ENCODE data around the gene CEP250.

CEP250 gene

DNA sequence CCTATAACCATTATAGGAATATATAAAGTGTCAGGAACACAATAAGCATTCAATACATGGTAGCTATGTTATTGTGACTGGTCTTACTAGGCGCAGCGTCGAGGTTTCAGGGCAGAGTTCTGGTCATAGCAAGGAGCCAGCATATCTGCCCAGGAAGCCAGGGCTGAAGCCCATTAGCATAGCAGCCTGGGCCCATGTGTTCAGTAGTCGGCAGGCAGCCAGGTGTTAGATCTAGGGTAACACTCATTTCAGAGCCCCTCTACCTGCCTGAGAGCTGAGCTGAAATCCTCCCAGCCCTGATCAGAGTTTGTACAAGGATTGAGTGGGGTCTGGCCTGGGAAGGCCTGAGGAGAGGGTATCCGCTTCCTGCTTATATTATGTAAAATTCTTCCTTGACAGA lies 41.9 kb downstream of the CEP250 start:
- no peak overlapping the region for H3K27ac Mint-ChIP-seq
- ATAC-seq = no peak
- H3K27me3 Mint-ChIP-seq = no peaks in the 10 kb centered on the region
- H3K36me3 Mint-ChIP-seq (ENCODE audit: low read depth) = peaks cover 50% of the 10 kb centered on the region
- H3K4me3 Mint-ChIP-seq = no peak overlapping the region
- no peaks in the 10 kb centered on the region for H3K9me3 Mint-ChIP-seq
- DNase-seq = no peak
- H3K4me1 Mint-ChIP-seq = peaks cover 18% of the 10 kb centered on the region

DNA sequence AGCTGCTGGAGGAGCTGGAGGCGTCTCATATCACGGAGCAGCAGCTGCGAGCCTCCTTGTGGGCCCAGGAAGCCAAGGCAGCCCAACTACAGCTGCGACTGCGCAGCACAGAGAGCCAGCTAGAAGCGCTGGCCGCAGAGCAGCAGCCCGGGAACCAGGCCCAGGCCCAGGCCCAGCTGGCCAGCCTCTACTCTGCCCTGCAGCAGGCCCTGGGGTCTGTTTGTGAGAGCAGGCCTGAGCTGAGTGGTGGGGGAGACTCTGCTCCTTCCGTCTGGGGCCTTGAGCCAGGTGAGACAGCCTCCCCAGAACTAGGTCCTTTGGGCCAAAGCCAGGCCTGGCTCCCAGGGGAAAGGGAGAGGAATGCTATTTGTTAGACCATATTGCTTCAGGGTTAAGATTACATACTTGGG lies 42.4 kb downstream of the CEP250 start:
- no peak overlapping the region for H3K4me3 Mint-ChIP-seq
- H3K27me3 Mint-ChIP-seq = no peaks in the 10 kb centered on the region
- ATAC-seq (no peak), DNase-seq (no peak)
- no peak overlapping the region for H3K27ac Mint-ChIP-seq
- peaks cover 17% of the 10 kb centered on the region for H3K4me1 Mint-ChIP-seq
- H3K36me3 Mint-ChIP-seq (ENCODE audit: low read depth) = peaks cover 54% of the 10 kb centered on the region
- no peaks in the 10 kb centered on the region for H3K9me3 Mint-ChIP-seq

DNA sequence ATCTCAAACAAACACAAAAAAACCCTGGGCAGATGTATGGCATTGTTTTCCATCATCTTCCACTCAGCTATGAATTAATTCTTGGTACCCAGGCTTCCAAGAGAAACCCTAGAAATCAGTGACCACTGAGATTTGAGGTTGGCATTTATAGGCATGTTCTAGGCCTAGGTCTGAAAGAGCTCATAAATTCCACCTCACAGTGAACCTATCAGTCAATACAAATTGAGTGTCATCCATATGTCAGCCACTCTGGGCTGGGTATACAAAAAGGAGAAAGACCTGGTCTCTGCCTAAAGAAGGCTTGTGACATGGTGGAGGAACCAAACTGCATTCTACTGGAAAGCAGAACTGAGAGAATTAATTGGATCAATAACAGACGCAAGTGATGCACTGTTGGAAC lies 43.9 kb downstream of the CEP250 start:
- no peak for DNase-seq
- H3K36me3 Mint-ChIP-seq (ENCODE audit: low read depth) = peaks cover 53% of the 10 kb centered on the region
- H3K27ac Mint-ChIP-seq = peak overlapping the region; percentile 8
- H3K9me3 Mint-ChIP-seq = no peaks in the 10 kb centered on the region
- peak; percentile 72 for ATAC-seq
- H3K27me3 Mint-ChIP-seq = no peaks in the 10 kb centered on the region
- peaks cover 14% of the 10 kb centered on the region for H3K4me1 Mint-ChIP-seq
- no peak overlapping the region for H3K4me3 Mint-ChIP-seq

DNA sequence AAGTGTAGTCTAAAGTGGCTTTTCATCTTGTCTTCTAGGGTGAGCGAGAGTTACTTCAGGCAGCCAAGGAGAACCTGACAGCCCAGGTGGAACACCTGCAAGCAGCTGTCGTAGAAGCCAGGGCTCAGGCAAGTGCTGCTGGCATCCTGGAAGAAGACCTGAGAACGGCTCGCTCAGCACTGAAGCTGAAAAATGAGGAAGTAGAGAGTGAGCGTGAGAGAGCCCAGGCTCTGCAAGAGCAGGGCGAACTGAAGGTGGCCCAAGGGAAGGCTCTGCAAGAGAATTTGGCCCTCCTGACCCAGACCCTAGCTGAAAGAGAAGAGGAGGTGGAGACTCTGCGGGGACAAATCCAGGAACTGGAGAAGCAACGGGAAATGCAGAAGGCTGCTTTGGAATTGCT lies 47.0 kb downstream of the CEP250 start:
- no peak for ATAC-seq
- H3K27me3 Mint-ChIP-seq = no peaks in the 10 kb centered on the region
- H3K4me3 Mint-ChIP-seq = no peak overlapping the region
- H3K36me3 Mint-ChIP-seq (ENCODE audit: low read depth) = peaks cover 53% of the 10 kb centered on the region
- H3K4me1 Mint-ChIP-seq = peaks cover 41% of the 10 kb centered on the region
- no peaks in the 10 kb centered on the region for H3K9me3 Mint-ChIP-seq
- no peak overlapping the region for H3K27ac Mint-ChIP-seq
- no peak for DNase-seq

- ATAC-seq (no peak), DNase-seq (no peak)
- Mint-ChIP-seq H3K27ac (no peak overlapping the region), H3K4me3 (no peak overlapping the region), H3K27me3 (no peaks in the 10 kb centered on the region), H3K9me3 (no peaks in the 10 kb centered on the region), H3K4me1 (peaks cover 42% of the 10 kb centered on the region), H3K36me3 (ENCODE audit: low read depth) (peaks cover 51% of the 10 kb centered on the region)
These were observed 47.9 kb downstream of the CEP250 start for GRCh38 chr20:35503281-35503680.

DNA sequence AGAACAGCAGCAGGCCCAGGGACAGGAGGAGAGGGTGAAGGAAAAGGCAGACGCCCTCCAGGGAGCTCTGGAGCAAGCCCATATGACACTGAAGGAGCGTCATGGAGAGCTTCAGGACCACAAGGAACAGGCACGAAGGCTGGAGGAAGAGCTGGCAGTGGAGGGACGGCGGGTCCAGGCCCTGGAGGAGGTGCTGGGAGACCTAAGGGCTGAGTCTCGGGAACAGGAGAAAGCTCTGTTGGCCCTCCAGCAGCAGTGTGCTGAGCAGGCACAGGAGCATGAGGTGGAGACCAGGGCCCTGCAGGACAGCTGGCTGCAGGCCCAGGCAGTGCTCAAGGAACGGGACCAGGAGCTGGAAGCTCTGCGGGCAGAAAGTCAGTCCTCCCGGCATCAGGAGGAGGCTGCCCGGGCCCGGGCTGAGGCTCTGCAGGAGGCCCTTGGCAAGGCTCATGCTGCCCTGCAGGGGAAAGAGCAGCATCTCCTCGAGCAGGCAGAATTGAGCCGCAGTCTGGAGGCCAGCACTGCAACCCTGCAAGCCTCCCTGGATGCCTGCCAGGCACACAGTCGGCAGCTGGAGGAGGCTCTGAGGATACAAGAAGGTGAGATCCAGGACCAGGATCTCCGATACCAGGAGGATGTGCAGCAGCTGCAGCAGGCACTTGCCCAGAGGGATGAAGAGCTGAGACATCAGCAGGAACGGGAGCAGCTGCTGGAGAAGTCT lies 48.6 kb downstream of the CEP250 start:
- H3K27ac Mint-ChIP-seq = no peak overlapping the region
- H3K27me3 Mint-ChIP-seq = no peaks in the 10 kb centered on the region
- H3K4me3 Mint-ChIP-seq = no peak overlapping the region
- no peaks in the 10 kb centered on the region for H3K9me3 Mint-ChIP-seq
- no peak for DNase-seq
- ATAC-seq = no peak
- H3K36me3 Mint-ChIP-seq (ENCODE audit: low read depth) = peaks cover 47% of the 10 kb centered on the region
- H3K4me1 Mint-ChIP-seq = peaks cover 42% of the 10 kb centered on the region

DNA sequence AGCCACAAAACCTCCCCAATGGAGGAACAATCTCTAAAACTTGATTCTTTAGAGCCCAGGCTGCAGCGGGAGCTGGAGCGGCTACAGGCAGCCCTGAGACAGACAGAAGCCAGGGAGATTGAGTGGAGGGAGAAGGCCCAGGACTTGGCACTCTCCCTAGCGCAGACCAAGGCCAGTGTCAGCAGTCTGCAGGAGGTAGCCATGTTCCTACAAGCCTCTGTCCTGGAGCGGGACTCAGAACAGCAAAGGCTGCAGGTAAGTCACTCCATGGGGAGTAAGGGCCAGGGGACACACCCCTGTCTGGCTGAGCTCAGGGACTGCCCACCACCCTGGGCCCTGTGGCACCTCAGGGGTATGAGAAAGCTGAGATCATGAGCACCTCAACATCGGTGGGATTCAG lies 49.4 kb downstream of the CEP250 start:
- Mint-ChIP-seq H3K9me3 (no peaks in the 10 kb centered on the region), H3K36me3 (ENCODE audit: low read depth) (peaks cover 48% of the 10 kb centered on the region), H3K4me1 (peaks cover 39% of the 10 kb centered on the region), H3K27me3 (no peaks in the 10 kb centered on the region), H3K27ac (no peak overlapping the region), H3K4me3 (no peak overlapping the region)
- ATAC-seq (no peak), DNase-seq (no peak)

DNA sequence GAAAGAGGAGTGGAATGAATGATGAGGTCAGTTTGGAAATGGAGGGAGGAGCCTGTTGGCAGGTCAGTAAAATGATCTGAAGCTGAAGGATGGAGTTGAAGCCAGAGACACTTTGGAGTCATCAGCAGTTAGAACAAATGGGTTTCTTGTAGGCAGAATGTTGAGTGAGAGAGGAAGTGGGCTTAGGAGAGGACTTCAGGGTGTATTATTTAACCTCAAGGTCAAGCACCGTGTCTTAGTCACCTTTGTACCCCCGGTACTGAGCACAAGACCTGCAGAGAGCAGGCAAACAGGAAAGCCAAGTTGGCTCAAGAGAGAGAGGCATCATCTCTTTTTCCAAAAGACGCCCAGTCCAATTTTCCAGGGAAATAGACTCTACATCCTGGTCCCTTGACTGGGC lies 50.8 kb downstream of the CEP250 start:
- H3K36me3 Mint-ChIP-seq (ENCODE audit: low read depth) = peaks cover 45% of the 10 kb centered on the region
- H3K27me3 Mint-ChIP-seq = no peaks in the 10 kb centered on the region
- peak overlapping the region; percentile 69 for H3K27ac Mint-ChIP-seq
- no peaks in the 10 kb centered on the region for H3K9me3 Mint-ChIP-seq
- H3K4me3 Mint-ChIP-seq = no peak overlapping the region
- no peak for DNase-seq
- no peak for ATAC-seq
- peaks cover 39% of the 10 kb centered on the region for H3K4me1 Mint-ChIP-seq

DNA sequence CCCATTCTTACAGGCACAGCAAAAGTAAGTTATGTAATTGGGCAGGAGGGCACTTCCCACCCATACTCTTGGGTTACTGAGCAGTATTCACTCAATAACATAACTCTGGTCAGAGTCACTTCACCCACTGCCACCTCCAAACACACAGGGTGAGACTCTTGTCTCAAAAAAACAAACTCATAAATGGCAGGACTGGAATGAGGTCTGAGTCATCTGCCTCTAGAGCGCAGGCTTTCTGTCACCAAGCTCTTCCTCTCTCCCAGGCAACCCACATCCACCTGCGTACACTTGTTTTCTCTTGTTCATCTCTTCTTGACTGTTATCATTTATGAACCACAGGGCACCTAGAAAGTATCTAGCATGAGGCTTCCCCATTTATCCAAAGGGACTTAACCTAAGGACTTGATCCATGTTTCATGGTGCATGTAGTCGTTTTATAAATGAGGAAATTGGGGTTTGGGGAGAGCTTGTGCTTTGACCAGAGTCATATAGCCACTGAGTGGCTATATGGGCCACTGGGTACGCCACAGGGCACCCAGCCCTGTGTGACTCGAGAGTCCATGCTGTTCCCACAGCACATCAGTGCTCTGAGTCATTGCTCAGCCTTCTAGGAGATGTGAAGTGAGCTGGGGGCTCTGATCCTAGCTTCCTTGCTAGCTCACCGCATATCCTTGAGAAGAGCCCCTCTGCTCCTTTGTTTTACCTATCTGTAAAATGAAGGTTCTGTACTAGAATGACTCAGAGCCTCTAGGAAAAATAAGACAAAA lies 51.7 kb downstream of the CEP250 start:
- Mint-ChIP-seq H3K9me3 (no peaks in the 10 kb centered on the region), H3K4me3 (no peak overlapping the region), H3K27me3 (no peaks in the 10 kb centered on the region), H3K4me1 (peaks cover 37% of the 10 kb centered on the region), H3K27ac (peak overlapping the region; percentile 72), H3K36me3 (ENCODE audit: low read depth) (peaks cover 49% of the 10 kb centered on the region)
- ATAC-seq = peak; percentile 60
- no peak for DNase-seq

DNA sequence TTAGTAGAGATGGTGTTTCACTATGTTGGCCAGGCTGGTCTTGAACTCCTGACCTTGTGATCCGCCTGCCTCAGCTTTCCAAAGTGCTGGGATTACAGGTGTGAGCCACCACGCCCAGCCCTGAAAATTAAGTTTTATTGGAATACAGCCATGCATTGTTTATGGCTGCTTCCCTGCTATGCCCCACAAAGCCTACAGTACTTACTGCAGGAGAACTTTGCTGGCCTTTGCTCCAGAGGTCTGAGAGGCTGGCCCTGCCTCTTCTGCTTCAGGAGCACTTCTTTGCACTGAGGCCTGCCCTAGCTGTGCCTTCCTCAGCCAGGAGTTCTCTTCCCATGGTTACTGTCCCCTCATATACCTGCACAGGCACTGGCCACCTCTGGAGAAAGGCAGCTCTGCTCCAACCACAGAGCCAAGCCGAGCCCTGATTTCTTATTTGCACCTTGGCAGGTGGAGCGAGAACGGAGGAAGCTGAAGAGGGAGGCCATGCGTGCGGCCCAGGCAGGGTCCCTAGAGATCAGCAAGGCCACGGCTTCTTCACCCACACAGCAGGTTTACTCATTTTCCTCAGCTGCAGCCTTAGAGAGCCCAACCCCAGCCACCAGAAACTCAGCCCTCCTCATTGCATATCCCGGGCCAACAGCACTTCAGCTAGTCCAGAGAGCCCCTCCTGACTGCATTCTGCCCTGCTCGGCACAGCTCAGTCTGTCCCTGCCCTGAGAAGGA lies 53.3 kb downstream of the CEP250 start:
- H3K27me3 Mint-ChIP-seq = no peaks in the 10 kb centered on the region
- peaks cover 39% of the 10 kb centered on the region for H3K36me3 Mint-ChIP-seq (ENCODE audit: low read depth)

DNA sequence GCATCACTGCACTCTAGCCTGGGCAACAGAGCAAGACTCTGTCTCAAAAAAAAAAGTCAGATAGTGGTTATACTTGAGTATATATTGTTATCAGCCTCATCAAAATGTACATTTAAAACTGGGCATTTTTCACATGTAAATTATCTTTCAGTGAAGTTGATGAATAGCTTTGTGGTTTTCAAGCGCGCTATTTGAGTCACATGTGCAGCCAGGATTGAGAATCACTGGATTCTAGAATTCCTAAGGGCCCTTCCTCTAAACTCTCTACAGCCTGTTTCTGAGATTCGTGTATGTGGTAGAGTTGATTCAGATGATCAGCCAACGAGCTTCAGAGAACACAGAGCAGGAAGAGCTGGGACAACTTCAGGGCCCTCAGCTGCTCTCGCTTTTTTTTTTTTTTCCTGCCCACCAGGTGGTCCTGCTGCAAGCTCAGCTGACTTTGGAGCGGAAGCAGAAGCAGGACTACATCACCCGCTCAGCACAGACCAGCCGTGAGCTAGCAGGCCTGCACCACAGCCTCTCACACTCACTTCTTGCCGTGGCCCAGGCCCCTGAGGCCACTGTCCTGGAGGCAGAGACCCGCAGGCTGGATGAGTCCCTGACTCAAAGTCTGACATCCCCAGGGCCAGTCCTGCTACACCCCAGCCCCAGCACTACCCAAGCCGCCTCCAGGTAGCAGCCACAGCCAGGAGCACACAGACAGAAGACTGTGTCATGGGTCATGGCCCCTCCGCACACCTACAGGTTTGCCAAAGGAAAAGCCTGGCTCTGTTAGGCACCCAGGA lies 55.7 kb downstream of the CEP250 start:
- DNase-seq (no peak), ATAC-seq (no peak)
- peaks cover 13% of the 10 kb centered on the region for H3K4me1 Mint-ChIP-seq
- H3K4me3 Mint-ChIP-seq = no peak overlapping the region
- H3K9me3 Mint-ChIP-seq = no peaks in the 10 kb centered on the region
- H3K36me3 Mint-ChIP-seq (ENCODE audit: low read depth) = peaks cover 23% of the 10 kb centered on the region
- H3K27ac Mint-ChIP-seq = no peak overlapping the region
- H3K27me3 Mint-ChIP-seq = no peaks in the 10 kb centered on the region

More for the DNA sequence above, 53.3 kb downstream of the CEP250 start:
- no peak overlapping the region for H3K27ac Mint-ChIP-seq
- no peak overlapping the region for H3K4me3 Mint-ChIP-seq
- ATAC-seq (no peak), DNase-seq (no peak)
- H3K9me3 Mint-ChIP-seq = no peaks in the 10 kb centered on the region
- H3K4me1 Mint-ChIP-seq = peaks cover 28% of the 10 kb centered on the region

DNA sequence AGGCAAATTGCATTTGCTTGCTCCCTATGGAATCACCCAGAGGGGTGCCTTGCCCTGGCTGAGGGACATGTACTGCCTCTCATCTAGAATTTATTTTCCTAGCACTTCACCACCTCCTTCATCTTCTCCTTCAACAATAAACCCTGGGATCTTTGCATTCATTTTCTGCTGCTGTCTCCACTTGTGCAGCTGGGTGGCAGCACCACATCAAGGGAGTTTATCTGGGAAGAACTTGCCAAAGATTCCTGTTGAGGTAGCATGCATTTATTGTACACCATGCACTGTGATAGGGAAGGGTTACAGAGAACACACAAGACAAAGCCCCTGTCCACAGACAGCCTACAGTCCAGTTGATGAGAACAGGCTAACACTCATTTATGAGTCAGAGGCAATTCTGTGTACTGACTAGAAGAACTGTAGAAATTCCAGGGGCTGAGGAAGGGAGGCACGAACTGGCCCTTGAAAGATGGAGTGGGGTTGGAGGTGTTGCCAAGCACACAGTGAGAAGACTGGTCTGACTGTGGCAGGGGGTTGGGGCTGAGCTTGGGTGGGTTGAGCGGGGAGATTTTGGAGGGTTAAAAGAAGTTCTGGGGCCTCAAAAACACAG lies 56.5 kb downstream of the CEP250 start:
- peaks cover 5% of the 10 kb centered on the region for H3K4me1 Mint-ChIP-seq
- ATAC-seq = no peak
- DNase-seq = no peak
- no peak overlapping the region for H3K4me3 Mint-ChIP-seq
- H3K27ac Mint-ChIP-seq = no peak overlapping the region
- H3K36me3 Mint-ChIP-seq (ENCODE audit: low read depth) = peaks cover 18% of the 10 kb centered on the region
- H3K27me3 Mint-ChIP-seq = no peaks in the 10 kb centered on the region
- H3K9me3 Mint-ChIP-seq = no peaks in the 10 kb centered on the region

DNA sequence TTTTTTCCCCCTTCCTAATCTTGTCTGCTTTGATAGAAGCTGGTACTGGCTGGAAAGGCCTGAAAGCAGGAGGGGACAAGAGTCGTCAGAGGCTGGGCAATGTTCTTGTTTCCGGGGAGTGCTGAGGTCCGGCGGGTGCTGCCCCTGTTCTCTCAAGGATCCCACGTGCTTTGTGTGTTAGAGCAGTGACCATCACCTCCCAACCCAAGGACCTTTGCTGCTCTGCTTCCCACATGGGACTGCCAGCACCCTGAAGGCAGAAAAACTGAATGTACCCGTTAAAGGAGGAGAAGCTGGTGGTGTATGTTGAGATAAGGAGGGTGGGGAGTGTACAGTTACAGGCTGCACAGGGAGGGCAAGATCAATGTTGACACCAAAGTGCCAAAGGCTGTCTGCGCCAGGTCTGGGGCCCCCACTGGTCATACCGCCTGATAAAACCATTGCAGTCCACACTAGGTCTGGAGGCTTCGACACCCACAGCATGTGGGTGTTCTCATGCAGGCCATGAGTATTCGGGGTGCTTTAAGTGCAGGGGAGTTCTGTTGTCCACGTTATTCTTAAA lies 59.1 kb downstream of the CEP250 start:
- Mint-ChIP-seq H3K27me3 (no peaks in the 10 kb centered on the region), H3K36me3 (ENCODE audit: low read depth) (peaks cover 9% of the 10 kb centered on the region), H3K9me3 (no peaks in the 10 kb centered on the region), H3K4me3 (no peak overlapping the region), H3K4me1 (no peaks in the 10 kb centered on the region), H3K27ac (no peak overlapping the region)
- ATAC-seq = no peak
- no peak for DNase-seq

- H3K27ac Mint-ChIP-seq = no peak overlapping the region
- peaks cover 5% of the 10 kb centered on the region for H3K36me3 Mint-ChIP-seq (ENCODE audit: low read depth)
These were observed 59.9 kb downstream of the CEP250 start for GRCh38 chr20:35515341-35515740.

More at GRCh38 chr20:35515341-35515740, 59.9 kb downstream of the CEP250 start:
- no peak for DNase-seq
- Mint-ChIP-seq H3K27me3 (no peaks in the 10 kb centered on the region), H3K4me3 (no peak overlapping the region), H3K9me3 (no peaks in the 10 kb centered on the region), H3K4me1 (no peaks in the 10 kb centered on the region)
- ATAC-seq = no peak
